HG02981 (cell line): Measurements from ENCODE around the gene MYL12A.
A peak's percentile ranks its signal among the peaks of the same experiment; 100 is the strongest.

Source experiments
- ATAC-seq: cut with Tn5 transposase; IDR thresholded peaks from one replicate; pipeline ENCODE4 v1.9.1; 2021; ENCODE audit warnings: mild to moderate bottlenecking, moderate library complexity; ENCODE audit not compliant: unreplicated experiment

Gene MYL12A

DNA sequence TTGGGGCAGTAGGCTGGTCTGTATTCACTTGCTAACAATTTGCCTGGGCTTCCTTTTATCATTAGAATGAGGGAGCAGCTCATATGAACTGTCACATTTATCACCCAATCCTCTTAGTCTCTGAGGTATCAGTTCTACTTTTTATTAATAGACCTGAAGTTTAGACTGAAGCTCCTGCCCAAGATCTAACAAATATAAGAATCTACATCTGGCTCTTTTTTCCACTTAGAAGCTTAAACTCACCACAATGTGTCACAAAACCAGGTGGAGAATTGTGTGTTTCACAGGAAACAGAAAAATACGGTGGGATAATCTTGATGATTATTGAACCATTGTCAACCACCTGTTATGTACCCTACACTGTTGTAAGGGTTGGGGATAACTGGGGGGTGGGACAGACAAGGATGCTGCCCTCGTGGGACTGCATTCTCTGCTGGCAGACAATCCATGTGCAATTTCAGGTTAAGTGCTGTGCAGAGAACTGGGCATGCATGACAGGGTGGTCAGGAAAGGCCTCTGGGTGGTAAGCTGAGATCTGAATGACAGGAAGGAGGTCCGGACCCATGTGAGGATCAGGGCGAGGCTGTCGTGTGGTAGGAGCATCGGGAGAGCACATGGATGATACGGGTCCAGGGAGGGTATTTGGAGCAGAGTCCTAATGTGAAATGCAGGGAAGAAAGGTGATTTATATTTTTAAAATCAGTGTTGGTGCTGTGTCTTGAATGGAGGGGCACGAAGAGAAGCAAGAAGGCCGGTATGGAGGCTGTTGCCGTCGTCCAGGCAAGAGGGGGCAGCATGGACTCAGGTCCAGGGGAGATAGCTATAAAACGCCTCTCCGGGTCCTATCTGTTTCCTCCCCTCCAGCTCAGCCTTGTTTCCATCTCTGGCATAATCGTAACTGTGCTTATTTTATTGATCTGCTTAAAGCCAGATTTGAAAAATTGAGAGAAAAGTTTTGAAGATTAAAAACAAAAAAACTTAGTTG lies 31.9 kb downstream of the MYL12A start:
- peak; percentile 86 for ATAC-seq

GRCh38 chr18:3281456-3282400 lies 34.1 kb downstream of the MYL12A start:
- ATAC-seq: no peak

DNA sequence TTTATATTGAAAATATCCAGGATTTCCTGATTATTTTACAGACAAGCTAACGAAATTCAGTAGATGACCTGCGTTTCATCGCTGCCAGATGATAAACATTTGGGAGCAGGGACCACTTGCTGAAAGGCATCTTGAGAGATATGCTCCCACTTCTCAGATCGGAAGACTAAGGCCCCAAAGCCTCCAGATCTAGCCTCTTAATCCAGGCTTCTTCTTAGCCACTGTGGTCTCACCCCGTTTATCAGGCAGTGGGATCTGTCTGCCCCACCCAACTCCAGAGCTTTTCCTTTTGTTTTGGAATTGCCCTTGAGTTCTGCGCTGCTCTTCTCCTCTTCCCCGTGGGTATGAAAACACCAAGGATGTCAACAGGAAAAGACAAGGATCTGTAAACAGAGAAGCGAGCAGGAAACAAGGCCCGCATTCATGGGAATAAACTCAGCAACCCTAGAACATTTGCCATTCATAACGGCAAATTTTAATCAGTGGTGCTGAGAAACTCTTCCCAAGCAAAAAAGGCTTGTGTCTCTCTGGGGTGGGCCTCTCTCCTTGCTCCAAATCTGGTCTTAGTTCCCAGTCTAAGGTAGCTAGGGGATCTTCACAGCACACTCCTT lies 35.8 kb downstream of the MYL12A start:
- no peak for ATAC-seq

- ATAC-seq: no peak
These were observed 36.3 kb downstream of the MYL12A start for GRCh38 chr18:3283908-3284307.

- no peak for ATAC-seq
These were observed 36.9 kb downstream of the MYL12A start for GRCh38 chr18:3284501-3284900.

DNA sequence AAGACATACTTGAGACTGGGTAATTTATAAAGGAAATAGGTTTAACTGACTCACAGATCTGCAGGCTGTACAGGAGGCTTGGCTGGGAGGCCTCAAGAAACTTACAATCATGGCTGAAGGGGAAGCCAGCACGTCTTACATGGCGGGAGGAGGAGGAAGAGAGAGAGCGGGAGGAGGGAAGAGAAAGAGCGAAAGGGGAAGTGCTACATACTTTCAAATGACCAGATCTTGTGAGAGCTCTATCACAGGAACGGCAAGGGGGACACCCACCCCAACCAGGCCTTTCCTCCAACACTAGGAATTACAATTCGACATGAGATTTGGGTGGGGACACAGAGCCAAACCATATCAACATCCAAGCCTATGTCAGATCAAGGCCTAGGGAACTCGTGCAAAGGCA lies 38.6 kb downstream of the MYL12A start:
- no peak for ATAC-seq

GRCh38 chr18:3293196-3293951 lies 45.8 kb downstream of the MYL12A start:
- ATAC-seq: no peak

DNA sequence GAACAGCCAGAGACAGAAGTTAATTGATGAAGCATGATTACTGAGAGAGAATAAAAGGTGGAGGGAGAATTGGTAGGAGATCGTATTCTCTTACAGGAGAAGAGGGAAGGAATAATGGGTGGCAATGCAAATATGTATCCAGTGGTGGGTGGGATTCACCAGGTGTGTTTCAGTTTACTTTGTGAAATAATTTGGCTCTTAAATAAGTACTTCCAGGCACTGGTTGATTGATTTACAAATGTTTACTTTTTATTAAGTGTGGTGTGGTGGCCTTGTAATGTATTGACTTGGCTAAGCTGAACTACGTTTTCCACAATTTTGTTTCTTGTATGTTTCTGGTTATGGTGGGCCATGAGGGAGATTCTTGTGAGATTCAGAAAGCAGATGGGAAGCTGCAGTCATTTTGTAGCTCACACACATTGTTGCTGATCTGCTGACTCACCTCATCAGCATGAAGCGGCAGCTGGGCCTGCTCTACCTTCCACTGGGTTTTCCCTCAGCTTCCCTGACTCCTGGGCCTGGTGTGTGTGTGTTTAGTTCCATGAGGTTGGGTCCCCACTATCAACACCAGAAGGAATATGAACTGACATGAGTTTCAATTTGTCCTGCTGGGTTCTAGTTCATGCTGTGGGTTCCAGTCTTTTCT lies 47.0 kb downstream of the MYL12A start:
- no peak for ATAC-seq

DNA sequence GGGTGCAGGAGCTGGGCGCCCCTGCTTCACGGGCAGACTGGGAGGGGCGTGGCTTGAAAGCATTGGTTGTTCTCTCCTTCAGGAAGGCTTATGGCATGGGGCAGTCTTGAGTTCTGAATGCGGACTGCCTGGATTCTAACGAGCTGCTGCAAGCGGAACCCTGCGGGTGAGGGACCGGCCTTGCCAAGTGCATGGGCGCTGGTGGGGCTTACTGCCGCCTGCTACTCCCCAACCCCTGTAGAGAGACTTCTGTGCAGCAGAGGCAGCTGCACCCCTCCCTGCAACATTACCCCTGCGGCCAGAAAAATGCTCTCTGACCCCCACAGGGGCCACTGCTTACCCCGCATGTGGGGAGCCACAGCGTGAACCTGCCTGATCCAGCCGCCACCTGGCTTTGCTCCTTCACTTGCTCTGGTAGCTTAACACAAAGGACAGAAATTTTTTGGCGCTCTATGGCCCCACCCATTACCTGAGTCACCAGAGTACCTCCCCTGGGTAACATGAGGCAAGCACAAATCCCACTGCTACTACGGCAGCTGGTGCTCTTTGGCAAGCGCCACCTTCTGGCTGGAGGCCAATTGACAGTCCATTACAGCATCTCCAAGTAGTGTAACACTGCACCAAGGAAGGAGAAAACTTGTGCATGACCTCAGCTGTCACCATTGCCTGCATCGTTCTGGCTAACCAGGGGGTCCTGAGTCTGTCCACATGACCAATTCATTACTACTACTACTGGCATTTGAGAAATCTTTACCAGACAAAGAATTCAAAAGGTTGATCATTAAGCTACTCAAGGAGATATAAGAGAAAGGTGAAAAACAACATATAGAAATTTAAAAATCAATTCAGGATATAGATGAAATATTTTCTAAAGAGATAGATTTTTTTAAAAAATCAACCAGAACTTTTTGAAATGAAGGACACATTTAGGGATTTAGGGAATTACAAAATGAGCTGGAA lies 49.7 kb downstream of the MYL12A start:
- peak; percentile 98 for ATAC-seq

- no peak for ATAC-seq
These were observed 57.2 kb downstream of the MYL12A start for GRCh38 chr18:3304832-3305231.

DNA sequence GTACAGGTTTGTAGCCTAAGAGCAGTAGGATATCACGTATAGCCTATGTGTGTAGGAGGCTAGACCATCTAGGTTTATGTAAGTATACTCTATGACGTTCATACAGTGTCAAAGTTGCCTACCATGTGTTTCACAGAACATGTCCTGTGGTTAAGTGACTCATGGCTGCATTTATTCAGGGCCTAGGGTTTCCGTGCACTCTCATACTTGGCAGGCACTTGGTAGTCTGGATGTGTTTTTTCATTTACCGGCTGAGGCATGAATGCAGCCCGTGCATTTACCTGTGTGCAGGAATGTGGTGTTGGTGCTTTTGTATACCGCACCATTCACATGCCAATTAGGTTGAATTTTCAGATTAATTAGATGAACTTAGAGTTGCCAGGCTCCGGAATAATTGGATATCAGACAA lies 57.8 kb downstream of the MYL12A start:
- ATAC-seq: no peak
